ENCODE measurements around the gene ZNF333.

ZNF333 gene

GRCh38 chr19:14689598-14690503 lies at the start of gene ZNF333:
TSS of gene ZNF333 (plus strand) at chr19:14690048. CDS start at chr19:14693492, 3,444 bp downstream.
- peak; percentile 97 for DNase-seq

GRCh38 chr19:14648506-14648905 lies 41.3 kb upstream of the ZNF333 start:
- DNase-seq = no peak

GRCh38 chr19:14649020-14649419 lies 40.8 kb upstream of the ZNF333 start:
- DNase-seq = no peak

- DNase-seq = no peak
These were observed 39.7 kb upstream of the ZNF333 start for GRCh38 chr19:14650161-14650560.

- DNase-seq = no peak
These were observed 34.9 kb upstream of the ZNF333 start for GRCh38 chr19:14654786-14655560.

GRCh38 chr19:14655726-14656125 lies 34.1 kb upstream of the ZNF333 start:
- no peak for DNase-seq

- DNase-seq = no peak
These were observed 29.9 kb upstream of the ZNF333 start for GRCh38 chr19:14659874-14660489.

- no peak for DNase-seq
These were observed 28.4 kb upstream of the ZNF333 start for GRCh38 chr19:14661372-14661924.

GRCh38 chr19:14669940-14670339 lies 19.9 kb upstream of the ZNF333 start:
- no peak for DNase-seq

GRCh38 chr19:14670408-14670807 lies 19.4 kb upstream of the ZNF333 start:
- no peak for DNase-seq

GRCh38 chr19:14672188-14672872 lies 17.5 kb upstream of the ZNF333 start:
- no peak for DNase-seq

- no peak for DNase-seq
These were observed 16.8 kb upstream of the ZNF333 start for GRCh38 chr19:14673088-14673487.

GRCh38 chr19:14674764-14675163 lies 15.1 kb upstream of the ZNF333 start, which contains the start of gene ADGRE3:
TSS of gene ADGRE3 (minus strand) at chr19:14674844. CDS start at chr19:14674770, 74 bp downstream.
- no peak for DNase-seq

- DNase-seq = no peak
These were observed 13.1 kb upstream of the ZNF333 start for GRCh38 chr19:14676762-14677161.

- DNase-seq = no peak
These were observed 12.4 kb upstream of the ZNF333 start for GRCh38 chr19:14677464-14677863.

- DNase-seq = no peak
These were observed 11.6 kb upstream of the ZNF333 start for GRCh38 chr19:14678199-14678598.

- DNase-seq = no peak
These were observed 7.8 kb upstream of the ZNF333 start for GRCh38 chr19:14682084-14682483.

GRCh38 chr19:14683439-14683838 lies 6.4 kb upstream of the ZNF333 start:
- DNase-seq = no peak

GRCh38 chr19:14686411-14686810 lies 3.4 kb upstream of the ZNF333 start:
- DNase-seq = no peak

GRCh38 chr19:14694641-14695266 lies 4.9 kb downstream of the ZNF333 start:
- no peak for DNase-seq

GRCh38 chr19:14695471-14695870 lies 5.6 kb downstream of the ZNF333 start:
- DNase-seq = no peak

GRCh38 chr19:14699641-14700040 lies 9.8 kb downstream of the ZNF333 start:
- DNase-seq = no peak
